DND-41 (cell line): ENCODE data around the gene TUBGCP3.

Experiments
- ATAC-seq: fragments of 200-7000 bp; cut with Tn5 transposase; 3 replicates; pipeline ENCODE4 v1.9.1; 2021; ENCODE audit warnings: low read depth; ENCODE audit not compliant: insufficient read depth
- DNase-seq: peaks from one replicate; pipeline ENCODE4 v3.0.0-alpha.2; 2020
- H2AFZ ChIP-seq: 2 replicates; pipeline ENCODE4 v1.6.0; 2012; ENCODE audit warnings: low read depth, low read length
- H3K27ac ChIP-seq: 2 replicates; pipeline ENCODE4 v1.5.1; 2012; ENCODE audit warnings: low read length, inconsistent platforms
- H3K27me3 ChIP-seq: fragments of 200-600 bp; sonication (generic); 2 replicates; pipeline ENCODE4 v1.6.0; 2012; ENCODE audit warnings: low read length, mild to moderate bottlenecking, inconsistent platforms; ENCODE audit not compliant: insufficient read depth, poor library complexity
- H3K36me3 ChIP-seq: 2 replicates; pipeline ENCODE4 v1.5.1; 2012; ENCODE audit warnings: low read length, inconsistent platforms; ENCODE audit not compliant: insufficient read depth
- H3K4me1 ChIP-seq: 2 replicates; pipeline ENCODE4 v1.5.1; 2012; ENCODE audit warnings: mild to moderate bottlenecking, low read length; ENCODE audit not compliant: insufficient read depth
- H3K4me2 ChIP-seq: 2 replicates; pipeline ENCODE4 v1.6.0; 2012; ENCODE audit warnings: mild to moderate bottlenecking, moderate library complexity, low read length, inconsistent platforms; ENCODE audit not compliant: insufficient read depth
- H3K4me3 ChIP-seq, 2 experiments: fragments of 200-600 bp in 1 of 2; shearing (Covaris generic) in 1 of 2; 2 replicates each; pipeline ENCODE4 v1.5.1; 2012 to 2016; ENCODE audit warnings: inconsistent platforms in 2 of 2, low read length in 2 of 2, mild to moderate bottlenecking in 2 of 2, low read depth in 1 of 2, moderate library complexity in 1 of 2
- H3K79me2 ChIP-seq: 2 replicates; pipeline ENCODE4 v1.6.0; 2012; ENCODE audit warnings: low read length, inconsistent platforms; ENCODE audit not compliant: insufficient read depth
- H3K9ac ChIP-seq: 2 replicates; pipeline ENCODE4 v1.6.0; 2012; ENCODE audit warnings: low read depth, mild to moderate bottlenecking, inconsistent platforms, low read length, moderate library complexity
- H3K9me3 ChIP-seq: 2 replicates; pipeline ENCODE4 v1.5.1; 2012; ENCODE audit warnings: low read length, moderate library complexity, mild to moderate bottlenecking, inconsistent platforms; ENCODE audit not compliant: insufficient read depth, severe bottlenecking
- H4K20me1 ChIP-seq: 2 replicates; pipeline ENCODE4 v1.6.0; 2012; ENCODE audit warnings: low read length; ENCODE audit not compliant: insufficient read depth
- EZH2 ChIP-seq: IDR thresholded peaks from 3 replicates; pipeline ENCODE4 v1.6.1; 2012; ENCODE audit warnings: borderline replicate concordance, low read depth, mild to moderate bottlenecking, moderate library complexity, low read length, inconsistent platforms; ENCODE audit not compliant: severe bottlenecking
- TF ChIP-seq, protein P1 (sequence below): IDR thresholded peaks from 2 replicates; pipeline ENCODE4 v1.5.1; 2012; ENCODE audit warnings: borderline replicate concordance, low read length, moderate library complexity, mild to moderate bottlenecking; ENCODE audit not compliant: poor library complexity, severe bottlenecking; ENCODE audit errors: extremely low read depth

The TUBGCP3 gene

DNA sequence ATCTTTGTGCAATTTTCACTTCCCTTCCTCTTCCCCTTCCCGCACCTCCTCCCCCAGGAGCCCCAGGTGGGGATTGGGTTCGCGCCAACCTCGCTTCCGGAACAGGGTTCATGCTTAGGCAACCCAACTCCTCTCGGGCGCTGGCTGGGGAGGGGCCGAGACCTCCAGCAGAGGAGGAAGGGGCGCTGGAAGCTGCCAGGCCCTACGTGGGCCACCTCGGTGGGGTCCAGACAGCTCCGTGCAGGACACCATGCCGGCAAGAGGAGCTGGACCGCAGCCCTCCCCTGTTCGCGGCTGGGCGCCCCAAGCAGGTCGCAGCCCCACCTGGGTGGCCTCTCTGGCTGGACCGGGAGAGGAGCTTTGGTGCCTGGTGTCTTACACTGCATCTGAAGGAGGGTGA, 120.7 kb downstream of the TUBGCP3 start:
- Histone ChIP-seq H3K27me3 (no peaks in the 10 kb centered on the region), H3K9me3 (no peaks in the 10 kb centered on the region), H3K4me3 (no peak overlapping the region), H3K9ac (no peak overlapping the region), H2AFZ (no peak overlapping the region), H3K79me2 (no peaks in the 10 kb centered on the region), H4K20me1 (no peaks in the 10 kb centered on the region), H3K27ac (no peak overlapping the region), H3K36me3 (no peaks in the 10 kb centered on the region), H3K4me2 (no peak overlapping the region), H3K4me1 (no peaks in the 10 kb centered on the region)
- TF ChIP-seq, protein P1, sequence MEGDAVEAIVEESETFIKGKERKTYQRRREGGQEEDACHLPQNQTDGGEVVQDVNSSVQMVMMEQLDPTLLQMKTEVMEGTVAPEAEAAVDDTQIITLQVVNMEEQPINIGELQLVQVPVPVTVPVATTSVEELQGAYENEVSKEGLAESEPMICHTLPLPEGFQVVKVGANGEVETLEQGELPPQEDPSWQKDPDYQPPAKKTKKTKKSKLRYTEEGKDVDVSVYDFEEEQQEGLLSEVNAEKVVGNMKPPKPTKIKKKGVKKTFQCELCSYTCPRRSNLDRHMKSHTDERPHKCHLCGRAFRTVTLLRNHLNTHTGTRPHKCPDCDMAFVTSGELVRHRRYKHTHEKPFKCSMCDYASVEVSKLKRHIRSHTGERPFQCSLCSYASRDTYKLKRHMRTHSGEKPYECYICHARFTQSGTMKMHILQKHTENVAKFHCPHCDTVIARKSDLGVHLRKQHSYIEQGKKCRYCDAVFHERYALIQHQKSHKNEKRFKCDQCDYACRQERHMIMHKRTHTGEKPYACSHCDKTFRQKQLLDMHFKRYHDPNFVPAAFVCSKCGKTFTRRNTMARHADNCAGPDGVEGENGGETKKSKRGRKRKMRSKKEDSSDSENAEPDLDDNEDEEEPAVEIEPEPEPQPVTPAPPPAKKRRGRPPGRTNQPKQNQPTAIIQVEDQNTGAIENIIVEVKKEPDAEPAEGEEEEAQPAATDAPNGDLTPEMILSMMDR = no peak
- TF ChIP-seq EZH2 = no peak
- DNase-seq = no peak
- ATAC-seq = no peak

DNA sequence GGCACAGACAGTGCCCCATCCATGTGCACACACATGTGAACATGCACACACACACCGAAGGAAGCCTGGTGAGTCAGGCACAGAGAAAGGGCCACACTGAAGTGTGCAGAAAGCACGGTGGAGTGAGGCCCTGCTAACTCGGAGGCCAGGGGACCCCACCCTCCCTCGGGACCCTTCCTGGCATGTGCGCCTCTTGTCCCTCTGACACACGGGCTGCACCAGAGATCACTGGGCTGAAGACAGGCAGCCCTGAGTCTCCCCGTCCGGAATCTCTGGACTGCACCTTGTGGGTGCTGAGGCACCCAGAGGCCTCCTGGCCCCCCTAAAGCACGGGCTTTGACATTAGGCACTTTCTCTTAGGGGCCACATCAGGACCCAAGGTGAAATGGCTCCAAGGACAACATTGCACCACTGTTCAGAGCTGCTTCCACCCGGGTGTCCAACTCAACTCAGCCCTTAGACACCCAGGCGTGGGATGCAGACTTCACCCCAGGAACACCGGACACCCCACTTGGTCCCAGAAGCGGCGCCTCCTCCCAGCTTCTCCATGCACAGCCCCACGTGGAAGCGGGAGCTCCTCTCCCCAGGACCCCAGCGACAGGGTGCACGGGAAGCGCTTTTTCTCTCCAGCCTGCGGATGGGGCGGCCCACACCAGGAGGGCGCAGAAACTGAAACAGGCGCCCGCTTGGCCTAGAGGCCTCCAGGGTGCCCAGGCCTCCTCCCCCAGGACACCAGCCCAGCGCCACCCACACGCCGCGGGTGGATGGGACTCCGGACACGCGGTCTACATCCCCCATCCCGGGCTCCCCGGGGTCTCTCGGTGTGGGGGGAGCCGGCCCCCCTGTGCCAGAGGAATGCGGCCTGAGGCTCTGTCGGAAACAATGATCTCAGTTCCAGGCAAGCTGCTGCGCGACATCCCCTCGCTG, 121.6 kb downstream of the TUBGCP3 start:
- Histone ChIP-seq H3K4me3 (no peak overlapping the region), H3K79me2 (no peaks in the 10 kb centered on the region), H4K20me1 (no peaks in the 10 kb centered on the region), H3K27me3 (no peaks in the 10 kb centered on the region), H3K9me3 (no peaks in the 10 kb centered on the region), H3K36me3 (no peaks in the 10 kb centered on the region), H3K4me1 (no peaks in the 10 kb centered on the region), H3K9ac (no peak overlapping the region), H3K4me2 (no peak overlapping the region), H2AFZ (no peak overlapping the region), H3K27ac (no peak overlapping the region)
- DNase-seq (no peak), ATAC-seq (no peak)
- no peak for TF ChIP-seq EZH2
- TF ChIP-seq, protein P1 = no peak

DNA sequence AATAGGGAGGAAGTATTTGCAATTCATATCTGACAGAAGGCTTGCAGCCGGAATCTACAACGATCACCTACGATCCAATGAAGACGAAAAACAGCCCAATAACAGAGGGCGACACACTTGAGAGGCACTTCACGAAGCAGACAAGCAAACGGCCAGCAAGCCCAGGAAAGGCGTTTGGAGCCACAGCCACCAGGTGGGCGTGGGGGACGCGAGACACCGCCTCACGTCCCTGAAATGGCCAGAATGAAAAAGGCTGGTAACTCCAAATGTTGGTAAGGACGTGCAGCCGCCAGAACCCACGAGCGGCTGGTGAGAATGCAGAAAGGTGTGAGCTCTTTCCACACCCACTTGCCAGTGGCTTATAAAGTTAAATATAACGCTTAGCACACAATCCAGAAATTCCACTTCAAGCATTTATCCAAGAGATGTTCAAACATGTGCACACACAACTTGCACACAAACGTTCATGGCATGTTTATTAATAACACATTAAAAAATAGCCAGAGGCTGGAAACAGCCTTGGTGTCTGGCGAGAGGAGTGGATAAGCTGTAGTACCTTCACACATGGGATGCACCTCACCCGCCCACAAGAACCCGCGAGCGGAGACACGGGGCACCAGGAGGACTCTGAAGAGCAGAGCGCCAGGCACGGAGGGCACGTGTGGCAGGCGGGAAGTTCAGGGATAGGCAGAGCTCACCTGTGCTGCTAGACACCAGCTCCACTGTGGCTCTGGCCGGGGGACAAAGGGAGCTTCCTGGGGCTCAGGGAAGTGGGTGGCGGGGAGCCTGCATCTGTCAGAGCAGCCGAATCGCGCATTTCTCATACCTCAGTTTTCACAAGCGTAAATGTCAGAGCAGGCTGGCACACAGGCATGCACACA, 122.5 kb downstream of the TUBGCP3 start:
- Histone ChIP-seq H3K79me2 (no peaks in the 10 kb centered on the region), H2AFZ (no peak overlapping the region), H3K27me3 (no peaks in the 10 kb centered on the region), H3K4me1 (no peaks in the 10 kb centered on the region), H3K9me3 (no peaks in the 10 kb centered on the region), H3K4me2 (no peak overlapping the region), H3K27ac (no peak overlapping the region), H4K20me1 (no peaks in the 10 kb centered on the region), H3K9ac (no peak overlapping the region), H3K4me3 (no peak overlapping the region), H3K36me3 (no peaks in the 10 kb centered on the region)
- no peak for ATAC-seq
- DNase-seq = no peak
- TF ChIP-seq, protein P1 = no peak
- no peak for TF ChIP-seq EZH2
